Tongue (tissue), 2 donors: Measurements from ENCODE around the gene F8. TPM values are rescaled to one million over a fixed set of nuclear protein-coding genes. Genes with fewer than 3 reads are reported as not detected.
"Not testable (repeated sequence)": the region's sequence is repeated elsewhere in the genome, so short reads cannot be mapped to it uniquely, and the experiment has no call there.

ENCODE experiments used
- DNase-seq: peaks from one replicate; pipeline ENCODE4 v3.0.0-alpha.2; 2015
- total RNA-seq: library from RNA; depleted of rRNA; stranded (reverse); fragments of >200 nt; gene quantifications from one replicate; pipeline ENCODE4 v1.2.3, GENCODE V29; 2014

Gene F8
- total RNA-seq, 1 donor from 2014 or later, result 7.3 TPM

DNA sequence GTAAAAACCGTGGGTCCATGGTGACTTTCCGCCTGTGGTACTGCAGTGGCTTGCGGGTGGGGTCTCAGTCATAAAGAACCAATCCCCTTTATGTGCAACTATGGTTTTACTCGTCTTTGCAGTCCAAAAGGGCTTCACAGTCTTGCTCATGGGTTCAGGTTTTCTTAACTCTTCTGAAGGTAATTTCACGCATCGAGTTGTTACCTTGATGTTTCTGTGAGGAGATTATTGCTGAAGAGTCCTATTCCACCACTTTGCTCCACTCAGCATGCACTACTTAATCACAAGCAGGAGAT lies 41.5 kb downstream of the F8 start:
- no peak for DNase-seq

GRCh38 chrX:154980330-154981115 lies 42.0 kb downstream of the F8 start:
- peak; percentile 78 for DNase-seq

DNA sequence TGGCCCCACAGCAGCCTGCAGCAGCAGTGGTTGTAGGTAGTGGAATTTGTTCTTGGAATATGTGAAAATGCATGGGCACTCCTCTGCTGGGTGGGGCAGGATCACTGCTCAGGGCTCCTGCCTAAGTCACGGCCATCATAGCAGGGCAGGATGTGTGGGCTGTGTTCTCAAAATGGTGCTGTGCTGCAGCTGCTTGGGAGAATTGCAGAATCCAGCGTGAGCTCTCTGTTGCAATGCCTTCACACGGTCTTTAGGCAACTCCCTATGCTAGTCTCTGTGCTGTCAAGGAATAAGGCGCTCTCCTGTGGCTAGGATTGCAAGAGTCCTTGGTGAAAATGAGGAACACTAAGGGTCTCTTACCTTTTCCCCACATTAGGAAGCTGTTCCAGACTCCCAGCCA lies 42.9 kb downstream of the F8 start:
- no peak for DNase-seq

DNA sequence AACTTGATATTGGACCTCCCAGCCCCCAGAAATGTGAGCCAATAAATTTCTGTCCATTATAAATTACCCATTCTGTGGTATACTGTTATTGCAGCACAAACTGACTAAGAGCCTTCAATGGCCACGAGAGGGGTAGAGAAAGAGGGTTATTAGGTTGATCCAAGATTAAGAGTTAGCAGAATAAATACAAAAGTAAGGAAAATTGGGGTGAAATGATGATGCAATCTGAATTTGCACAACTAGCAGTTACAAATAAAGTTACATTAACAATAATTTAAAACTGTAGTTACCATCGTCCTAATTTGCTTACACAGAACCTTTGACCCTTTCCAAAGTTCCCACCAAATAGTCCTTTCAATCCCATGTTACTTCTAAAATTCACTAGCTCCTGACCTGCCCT lies 54.2 kb downstream of the F8 start:
- DNase-seq, result no peak

DNA sequence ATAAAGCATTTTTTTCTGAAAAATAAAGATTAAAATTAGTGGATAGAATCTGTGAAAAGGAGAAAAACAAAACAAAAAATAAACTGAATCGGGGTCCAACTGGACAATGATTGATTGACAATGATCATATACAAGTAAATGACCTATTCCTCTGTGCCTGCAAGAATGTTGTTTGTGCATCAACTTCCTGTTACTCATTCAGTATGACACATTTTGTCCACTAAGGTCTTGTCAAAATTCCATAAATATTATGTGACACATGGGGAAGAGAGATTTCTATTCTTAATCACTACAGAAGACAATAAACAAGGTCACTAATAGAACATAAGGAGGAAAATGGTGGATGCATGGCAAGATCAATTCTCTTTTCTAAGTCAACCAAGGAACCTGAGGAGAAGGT lies 54.9 kb downstream of the F8 start:
- no peak for DNase-seq

- no peak for DNase-seq
Observed at GRCh38 chrX:154961947-154962346, 60.6 kb downstream of the F8 start.

DNA sequence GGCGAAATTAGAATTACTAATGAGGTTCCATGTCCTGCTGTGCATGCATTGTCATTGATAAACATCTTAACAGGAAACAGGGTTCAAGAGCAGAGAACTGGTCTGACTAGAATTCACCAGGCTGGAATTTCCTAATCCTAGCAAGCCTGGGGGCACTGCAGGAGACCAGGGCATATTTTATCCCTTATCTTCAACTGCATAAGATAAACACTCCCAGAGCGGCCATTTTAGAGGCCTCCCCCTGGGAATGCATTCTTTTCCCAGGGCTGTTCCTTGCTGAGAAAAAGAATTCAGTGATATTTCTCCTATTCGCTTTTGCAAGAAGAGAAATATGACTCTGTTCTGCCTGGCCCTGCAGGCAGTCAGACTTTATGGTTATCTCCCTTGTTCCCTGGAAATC lies 66.7 kb downstream of the F8 start:
- not testable (repeated sequence) for DNase-seq

- not testable (repeated sequence) for DNase-seq
Observed at GRCh38 chrX:154939265-154939664, 83.3 kb downstream of the F8 start.

GRCh38 chrX:154924771-154925170 lies 97.8 kb downstream of the F8 start:
- DNase-seq, result not testable (repeated sequence)

GRCh38 chrX:154918060-154918483 lies 104.5 kb downstream of the F8 start:
- peak; percentile 85 for DNase-seq

DNA sequence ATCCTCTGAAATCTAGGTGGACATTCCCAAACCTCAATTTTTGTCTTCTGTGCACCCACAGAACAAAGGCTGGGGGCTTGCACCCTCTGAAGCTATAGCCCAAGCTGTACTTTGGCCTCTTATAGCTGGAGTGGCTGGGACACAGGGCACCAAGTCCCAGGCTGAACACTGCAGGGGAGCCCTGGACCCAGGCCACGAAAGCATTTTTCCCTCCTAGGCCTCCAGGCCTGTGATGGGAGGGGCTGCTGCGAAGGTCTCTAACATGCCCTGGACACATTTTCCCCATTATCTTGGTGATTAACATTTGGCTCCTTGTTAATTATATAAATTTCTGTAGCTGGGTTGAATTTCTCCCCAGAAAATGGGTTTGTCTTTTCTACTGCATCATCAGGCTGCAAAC lies 108.5 kb downstream of the F8 start:
- no peak for DNase-seq

DNA sequence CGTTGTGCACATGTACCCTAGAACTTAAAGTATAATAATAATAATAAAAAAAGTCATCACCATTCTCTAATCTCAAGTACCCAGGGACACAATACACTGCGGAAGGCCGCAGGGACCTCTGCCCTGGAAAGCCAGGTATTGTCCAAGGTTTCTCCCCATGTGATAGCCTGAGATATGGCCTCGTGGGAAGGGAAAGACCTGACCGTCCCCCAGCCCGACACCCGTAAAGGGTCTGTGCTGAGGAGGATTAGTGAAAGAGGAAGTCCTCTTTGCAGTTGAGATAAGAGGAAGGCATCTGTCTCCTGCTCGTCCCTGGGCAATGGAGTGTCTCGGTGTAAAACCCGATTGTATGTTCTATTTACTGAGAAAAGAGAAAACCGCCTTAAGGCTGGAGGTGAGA lies 112.0 kb downstream of the F8 start:
- not testable (repeated sequence) for DNase-seq

- DNase-seq, result not testable (repeated sequence)
Observed at GRCh38 chrX:154910048-154910447, 112.5 kb downstream of the F8 start.

GRCh38 chrX:154908821-154909220 lies 113.7 kb downstream of the F8 start:
- no peak for DNase-seq

DNA sequence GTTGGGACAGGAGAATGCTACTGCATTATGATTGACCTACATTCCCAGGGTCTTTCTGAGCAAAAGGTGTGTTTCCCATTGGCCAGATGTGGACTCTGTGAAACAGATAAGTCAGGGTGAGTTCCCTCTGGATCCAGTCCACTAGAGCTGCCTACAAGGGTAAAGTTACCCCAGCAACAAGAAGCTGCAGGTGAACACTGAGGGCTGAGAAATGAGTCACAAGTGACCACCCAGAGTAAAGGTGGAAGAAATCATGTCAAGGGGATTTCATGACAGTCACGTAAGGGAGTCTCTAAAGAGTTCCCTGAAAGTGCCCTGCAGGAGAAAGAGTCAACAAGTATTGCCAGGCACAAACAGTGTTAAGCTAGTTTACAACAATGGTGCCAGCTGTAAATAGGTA lies 120.1 kb downstream of the F8 start:
- DNase-seq, result no peak

DNA sequence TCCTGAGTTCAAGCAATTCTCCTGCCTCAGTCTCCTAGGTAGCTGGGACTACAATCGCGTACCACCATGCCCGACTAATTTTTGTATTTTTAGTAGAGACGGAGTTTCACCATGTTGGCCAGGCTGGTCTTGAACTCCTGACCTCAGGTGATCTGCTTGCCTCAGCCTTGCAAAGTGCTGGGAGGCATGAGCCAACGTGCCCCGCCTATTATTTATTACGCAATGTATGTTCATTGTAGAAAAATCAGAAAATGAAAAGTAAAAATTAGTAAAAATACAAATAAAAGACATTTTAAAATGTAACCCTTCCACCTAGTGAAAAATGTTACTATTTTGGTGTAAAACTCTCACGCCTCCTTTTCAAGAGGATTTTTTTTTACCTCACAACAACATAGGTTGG lies 122.2 kb downstream of the F8 start:
- no peak for DNase-seq

GRCh38 chrX:154892296-154892695 lies 130.2 kb downstream of the F8 start:
- no peak for DNase-seq

DNA sequence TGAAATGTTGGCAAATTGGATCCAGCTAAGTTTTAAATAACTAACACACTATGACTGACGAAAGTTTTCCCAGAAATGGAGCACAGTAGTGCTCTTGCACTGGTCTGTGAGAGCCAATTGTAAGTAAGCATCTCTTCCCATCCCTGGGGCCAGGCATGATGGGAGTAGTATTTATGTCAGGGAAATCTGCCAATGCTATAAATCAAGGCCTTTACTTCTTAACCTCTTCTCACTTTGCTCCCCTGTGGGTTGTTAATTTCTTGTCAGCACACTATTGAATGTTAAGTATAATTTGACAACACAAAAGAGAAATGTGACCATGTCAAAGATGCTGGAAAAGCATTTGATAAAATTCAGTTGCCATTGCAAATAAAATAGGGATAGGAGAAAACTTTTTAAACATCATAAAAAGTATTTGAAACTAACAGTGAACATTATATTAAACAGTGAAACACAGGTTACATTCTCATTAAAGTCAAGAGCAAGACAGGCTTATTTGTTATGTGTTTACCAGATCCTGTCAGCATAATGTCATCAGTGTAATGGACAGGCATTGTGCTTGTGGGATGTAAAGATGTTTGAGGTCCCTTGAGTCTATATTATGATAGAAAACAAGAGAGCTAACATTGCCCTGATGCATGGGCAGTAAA lies 131.4 kb downstream of the F8 start:
- DNase-seq, result peak; percentile 0

DNA sequence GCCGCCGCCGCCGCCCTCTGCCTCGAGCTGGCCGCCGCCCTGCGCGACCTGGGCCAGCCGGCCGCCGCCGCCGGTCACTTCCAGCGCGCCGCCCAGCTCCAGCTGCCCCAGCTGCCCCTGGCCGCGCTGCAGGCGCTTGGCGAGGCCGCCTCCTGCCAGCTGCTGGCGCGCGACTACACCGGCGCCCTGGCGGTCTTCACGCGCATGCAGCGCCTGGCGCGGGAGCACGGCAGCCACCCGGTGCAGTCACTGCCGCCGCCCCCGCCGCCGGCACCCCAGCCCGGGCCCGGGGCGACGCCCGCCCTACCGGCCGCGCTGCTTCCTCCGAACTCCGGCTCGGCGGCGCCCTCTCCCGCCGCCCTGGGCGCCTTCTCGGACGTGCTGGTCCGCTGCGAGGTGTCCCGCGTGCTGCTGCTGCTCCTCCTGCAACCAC lies 135.7 kb downstream of the F8 start:
- DNase-seq, result not testable (repeated sequence)

GRCh38 chrX:154886069-154886788 lies 136.3 kb downstream of the F8 start, which contains the start of gene F8A1:
Gene F8A1 (plus strand): TSS chrX:154886355. CDS start chrX:154886375, 20 bp downstream.
- not testable (repeated sequence) for DNase-seq

DNA sequence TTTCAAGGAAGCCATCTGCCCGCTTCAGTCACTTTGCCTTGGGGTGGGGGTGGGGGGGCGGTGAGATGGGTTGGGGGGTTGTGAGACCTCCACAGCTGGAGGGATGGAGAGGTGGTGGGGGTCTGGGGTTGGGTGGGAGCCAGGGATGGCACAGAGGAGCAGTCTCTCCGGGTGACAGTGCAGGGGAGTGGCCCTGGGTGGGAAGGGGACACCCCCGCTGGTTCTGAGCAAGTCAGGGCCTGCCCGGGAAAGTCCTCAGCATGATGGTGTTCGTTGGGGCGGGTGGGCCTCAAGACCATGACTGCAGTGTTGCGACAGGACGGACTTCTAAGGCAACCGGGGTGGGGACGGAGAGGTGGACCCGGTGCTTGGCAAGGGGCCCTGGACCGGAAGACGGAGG lies 137.0 kb downstream of the F8 start:
- DNase-seq, result not testable (repeated sequence)

GRCh38 chrX:154885057-154885456 lies 137.5 kb downstream of the F8 start:
- not testable (repeated sequence) for DNase-seq

- DNase-seq, result not testable (repeated sequence)
Observed at GRCh38 chrX:154884069-154884468, 138.5 kb downstream of the F8 start.
